KG1 (cell line): ENCODE measurements around the gene UNC93B1.
"Not testable (repeated sequence)": the region's sequence is repeated elsewhere in the genome, so short reads cannot be mapped to it uniquely, and the experiment has no call there.

Experiments used
- DNase-seq: peaks from one replicate; lab custom pipeline; 2025; lab: John Stamatoyannopoulos, UW

Gene UNC93B1

GRCh38 chr11:67991347-67992121 is 12.4 kb downstream of the UNC93B1 start:
- DNase-seq = not testable (repeated sequence)

- not testable (repeated sequence) for DNase-seq
Measured at GRCh38 chr11:67990546-67991346, 13.2 kb downstream of the UNC93B1 start.

GRCh38 chr11:67985302-67985701 is 18.6 kb downstream of the UNC93B1 start:
- not testable (repeated sequence) for DNase-seq

GRCh38 chr11:67983951-67984350 is 19.9 kb downstream of the UNC93B1 start:
- no peak for DNase-seq

- not testable (repeated sequence) for DNase-seq
Measured at GRCh38 chr11:67982255-67982857, 21.5 kb downstream of the UNC93B1 start.

- not testable (repeated sequence) for DNase-seq
Measured at GRCh38 chr11:67981226-67981625, 22.7 kb downstream of the UNC93B1 start.

GRCh38 chr11:67978766-67979418 is 25.0 kb downstream of the UNC93B1 start:
- not testable (repeated sequence) for DNase-seq

- not testable (repeated sequence) for DNase-seq
Measured at GRCh38 chr11:67974746-67975145, 29.2 kb downstream of the UNC93B1 start.

GRCh38 chr11:67965830-67966348 is 38.0 kb downstream of the UNC93B1 start:
- not testable (repeated sequence) for DNase-seq

- not testable (repeated sequence) for DNase-seq
Measured at GRCh38 chr11:67964746-67965145, 39.2 kb downstream of the UNC93B1 start.

- DNase-seq = not testable (repeated sequence)
Measured at GRCh38 chr11:67963879-67964278, 40.0 kb downstream of the UNC93B1 start.

GRCh38 chr11:67963217-67963616 is 40.7 kb downstream of the UNC93B1 start:
- not testable (repeated sequence) for DNase-seq

GRCh38 chr11:67956236-67956635 is 47.7 kb downstream of the UNC93B1 start:
- DNase-seq = not testable (repeated sequence)

GRCh38 chr11:67955461-67956007 is 48.4 kb downstream of the UNC93B1 start:
- DNase-seq = peak; percentile 32

- not testable (repeated sequence) for DNase-seq
Measured at GRCh38 chr11:67954971-67955370, 48.9 kb downstream of the UNC93B1 start.

- not testable (repeated sequence) for DNase-seq
Measured at GRCh38 chr11:67954251-67954650, 49.6 kb downstream of the UNC93B1 start.

- DNase-seq = not testable (repeated sequence)
Measured at GRCh38 chr11:67950705-67951104, 53.2 kb downstream of the UNC93B1 start.

GRCh38 chr11:67947785-67948184 is 56.1 kb downstream of the UNC93B1 start:
- not testable (repeated sequence) for DNase-seq

- not testable (repeated sequence) for DNase-seq
Measured at GRCh38 chr11:67946403-67946802, 57.5 kb downstream of the UNC93B1 start.

GRCh38 chr11:67943406-67943805 is 60.5 kb downstream of the UNC93B1 start:
- not testable (repeated sequence) for DNase-seq
